Ovary (tissue), 3 donors: ENCODE measurements around the gene FOXO1.

Source experiments
- CTCF ChIP-seq, 3 donors: fragments of 450-650 bp in 2 of 3; fragments of 200-600 bp in 1 of 3; IDR thresholded peaks; one replicate each; pipeline versions ENCODE4 v1.5.1 to v1.8.0; 2016 to 2022; ENCODE audit warnings: antibody characterized with exemption in 3 of 3, mild to moderate bottlenecking in 1 of 3
- POLR2A ChIP-seq: fragments of 450-650 bp; IDR thresholded peaks from one replicate; pipeline ENCODE4 v1.6.1; 2017; ENCODE audit warnings: antibody characterized with exemption, mild to moderate bottlenecking, moderate library complexity
- donor health status: DM: no; HTN: no; CAD: no.

GRCh38 chr13:40565282-40566148, 100.9 kb downstream of the FOXO1 start:
- TF ChIP-seq CTCF (IDR thresholded peaks at IDR 0.05) (no peak), POLR2A (no peak)
